Measurements from ENCODE around the gene NF1.

- TF ChIP-seq POLR2A (IDR thresholded peaks at IDR 0.05): no peak
- TF ChIP-seq, protein P1, sequence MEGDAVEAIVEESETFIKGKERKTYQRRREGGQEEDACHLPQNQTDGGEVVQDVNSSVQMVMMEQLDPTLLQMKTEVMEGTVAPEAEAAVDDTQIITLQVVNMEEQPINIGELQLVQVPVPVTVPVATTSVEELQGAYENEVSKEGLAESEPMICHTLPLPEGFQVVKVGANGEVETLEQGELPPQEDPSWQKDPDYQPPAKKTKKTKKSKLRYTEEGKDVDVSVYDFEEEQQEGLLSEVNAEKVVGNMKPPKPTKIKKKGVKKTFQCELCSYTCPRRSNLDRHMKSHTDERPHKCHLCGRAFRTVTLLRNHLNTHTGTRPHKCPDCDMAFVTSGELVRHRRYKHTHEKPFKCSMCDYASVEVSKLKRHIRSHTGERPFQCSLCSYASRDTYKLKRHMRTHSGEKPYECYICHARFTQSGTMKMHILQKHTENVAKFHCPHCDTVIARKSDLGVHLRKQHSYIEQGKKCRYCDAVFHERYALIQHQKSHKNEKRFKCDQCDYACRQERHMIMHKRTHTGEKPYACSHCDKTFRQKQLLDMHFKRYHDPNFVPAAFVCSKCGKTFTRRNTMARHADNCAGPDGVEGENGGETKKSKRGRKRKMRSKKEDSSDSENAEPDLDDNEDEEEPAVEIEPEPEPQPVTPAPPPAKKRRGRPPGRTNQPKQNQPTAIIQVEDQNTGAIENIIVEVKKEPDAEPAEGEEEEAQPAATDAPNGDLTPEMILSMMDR (IDR thresholded peaks at IDR 0.05): no peak
Measured at GRCh38 chr17:31261601-31262000, 166.8 kb downstream of the NF1 start.

Measured in testis (tissue), 2 donors.